Mucosa of descending colon (tissue), 3 donors: ENCODE data around the gene TMEM244. TPM values are rescaled to one million over a fixed set of nuclear protein-coding genes. Genes with fewer than 3 reads are reported as not detected.

Source experiments
- ATAC-seq: fragments of 200-7000 bp; cut with Tn5 transposase; one replicate; pipeline ENCODE4 v1.9.1; 2020; ENCODE audit warnings: mild to moderate bottlenecking, moderate library complexity
- DNase-seq, 3 donors: peaks; one replicate each; pipeline ENCODE4 v3.0.0-alpha.2; 2020
- H3K36me3 ChIP-seq: fragments of 200-600 bp; one replicate; pipeline ENCODE4 v1.8.0; 2021; ENCODE audit warnings: low read depth, mild to moderate bottlenecking
- H3K4me1 ChIP-seq: fragments of 200-600 bp; one replicate; pipeline ENCODE4 v1.8.0; 2021; ENCODE audit warnings: low read depth, mild to moderate bottlenecking
- H3K4me3 ChIP-seq: fragments of 200-600 bp; one replicate; pipeline ENCODE4 v1.8.0; 2021; ENCODE audit warnings: mild to moderate bottlenecking
- H3K9me3 ChIP-seq: fragments of 200-600 bp; one replicate; pipeline ENCODE4 v1.8.0; 2021; ENCODE audit warnings: mild to moderate bottlenecking
- intact Hi-C, 2 donors: fragments of 100-400 bp; cut with DNase I in 1 of 2; cut with micrococcal nuclease in 1 of 2; formaldehyde crosslinking; loops; one replicate each; pipeline versions ENCODE4 v1.11.0 to v1.11.1; 2022; cut with DNase I, micrococcal nuclease
- total RNA-seq, 3 donors: library from RNA; stranded (reverse); fragmentation: NEBNext Ultra II Directional in 2 of 3; extraction: Animal tissue kit (Norgen Biotek cat#: 25700) in 2 of 3; gene quantifications; one replicate each; pipeline versions ENCODE4 v1.2.1 to v1.2.4, GENCODE V29; 2021 to 2023
- TF ChIP-seq, protein P1 (sequence below): fragments of 200-600 bp; IDR thresholded peaks from one replicate; pipeline ENCODE4 v1.8.0; 2022; ENCODE audit warnings: antibody characterized with exemption, mild to moderate bottlenecking
- donor health status: DM: no; HTN: no; CAD: no; lungs with moderate emphysema.
- donor health status: DM: no; HTN: no; CAD: no.
- donor health status: DM: no; HTN: yes; CAD: no.

TMEM244 gene
- total RNA-seq, 3 donors from 2014 or later = not detected

DNA sequence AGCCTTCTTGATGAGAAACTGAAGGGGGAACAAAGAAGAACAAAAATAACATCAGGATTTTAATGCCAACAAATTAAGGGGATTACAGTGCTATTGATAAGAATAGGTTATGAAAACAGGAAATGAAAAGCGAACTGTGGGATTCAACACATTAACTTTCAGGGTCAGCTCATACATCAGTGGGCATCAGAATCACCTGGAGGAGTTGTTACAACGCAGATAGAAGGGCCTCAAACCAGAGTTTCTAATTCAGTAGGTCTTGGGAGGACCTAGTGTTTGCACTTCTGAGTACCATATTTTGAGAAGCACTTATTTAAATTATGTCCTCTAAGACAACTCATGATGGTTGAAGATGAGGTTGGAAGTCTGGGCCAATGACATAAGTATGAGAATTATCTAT lies 5.6 kb upstream of the TMEM244 start:
- no peak overlapping the region for H3K4me3 ChIP-seq
- DNase-seq (no peak), ATAC-seq (no peak)
- no peaks in the 10 kb centered on the region for H3K36me3 ChIP-seq
- no peaks in the 10 kb centered on the region for H3K4me1 ChIP-seq
- TF ChIP-seq, protein P1, sequence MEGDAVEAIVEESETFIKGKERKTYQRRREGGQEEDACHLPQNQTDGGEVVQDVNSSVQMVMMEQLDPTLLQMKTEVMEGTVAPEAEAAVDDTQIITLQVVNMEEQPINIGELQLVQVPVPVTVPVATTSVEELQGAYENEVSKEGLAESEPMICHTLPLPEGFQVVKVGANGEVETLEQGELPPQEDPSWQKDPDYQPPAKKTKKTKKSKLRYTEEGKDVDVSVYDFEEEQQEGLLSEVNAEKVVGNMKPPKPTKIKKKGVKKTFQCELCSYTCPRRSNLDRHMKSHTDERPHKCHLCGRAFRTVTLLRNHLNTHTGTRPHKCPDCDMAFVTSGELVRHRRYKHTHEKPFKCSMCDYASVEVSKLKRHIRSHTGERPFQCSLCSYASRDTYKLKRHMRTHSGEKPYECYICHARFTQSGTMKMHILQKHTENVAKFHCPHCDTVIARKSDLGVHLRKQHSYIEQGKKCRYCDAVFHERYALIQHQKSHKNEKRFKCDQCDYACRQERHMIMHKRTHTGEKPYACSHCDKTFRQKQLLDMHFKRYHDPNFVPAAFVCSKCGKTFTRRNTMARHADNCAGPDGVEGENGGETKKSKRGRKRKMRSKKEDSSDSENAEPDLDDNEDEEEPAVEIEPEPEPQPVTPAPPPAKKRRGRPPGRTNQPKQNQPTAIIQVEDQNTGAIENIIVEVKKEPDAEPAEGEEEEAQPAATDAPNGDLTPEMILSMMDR = no peak
- intact Hi-C loops = no loop called here
- H3K9me3 ChIP-seq = no peaks in the 10 kb centered on the region

DNA sequence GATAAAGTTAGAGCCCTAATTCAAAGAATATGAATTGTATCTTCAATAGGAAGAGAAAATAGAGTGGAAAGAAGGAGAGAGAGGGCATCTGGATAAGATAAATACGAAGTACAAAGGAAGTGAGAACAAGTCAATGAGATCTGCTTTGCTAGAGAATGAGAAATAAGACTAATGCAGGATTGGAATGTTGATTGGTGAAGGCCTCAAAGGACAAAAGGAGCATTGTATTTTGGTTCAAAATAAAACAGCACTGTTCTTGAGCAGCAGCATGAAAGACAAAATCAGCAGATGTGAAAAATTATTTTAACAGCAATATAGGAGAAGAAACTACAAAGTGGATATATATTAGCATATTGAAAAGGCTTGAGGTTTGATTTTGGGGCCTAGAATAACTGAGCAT lies 5.1 kb upstream of the TMEM244 start:
- no peak overlapping the region for H3K4me3 ChIP-seq
- no peaks in the 10 kb centered on the region for H3K9me3 ChIP-seq
- no peaks in the 10 kb centered on the region for H3K4me1 ChIP-seq
- no peaks in the 10 kb centered on the region for H3K36me3 ChIP-seq
- intact Hi-C loops = no loop called here
- DNase-seq = no peak
- no peak for ATAC-seq
- TF ChIP-seq, protein P1 = no peak

DNA sequence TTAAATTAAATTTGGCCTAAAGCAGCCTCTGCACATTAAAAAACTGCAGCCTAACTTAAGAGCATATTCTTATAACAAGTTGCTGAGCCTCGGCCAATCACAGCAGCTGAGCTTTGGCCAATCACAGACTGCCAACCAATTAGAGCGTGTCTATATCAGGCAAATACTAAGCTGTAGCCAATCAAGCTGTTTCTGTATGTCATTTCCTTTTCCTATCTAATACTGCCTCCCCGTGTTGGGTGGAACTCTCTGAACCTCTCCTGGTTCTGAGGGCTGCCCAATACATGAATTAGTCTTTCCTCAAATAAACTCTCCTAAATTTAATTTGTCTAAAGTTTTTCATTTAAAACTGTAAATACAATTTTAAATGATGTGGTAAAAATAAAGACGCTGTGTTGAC lies 3.9 kb upstream of the TMEM244 start:
- Histone ChIP-seq H3K4me3 (no peak overlapping the region), H3K4me1 (no peaks in the 10 kb centered on the region), H3K36me3 (no peaks in the 10 kb centered on the region), H3K9me3 (no peaks in the 10 kb centered on the region)
- intact Hi-C loops = no loop called here
- no peak for DNase-seq
- no peak for ATAC-seq
- TF ChIP-seq, protein P1 = no peak

DNA sequence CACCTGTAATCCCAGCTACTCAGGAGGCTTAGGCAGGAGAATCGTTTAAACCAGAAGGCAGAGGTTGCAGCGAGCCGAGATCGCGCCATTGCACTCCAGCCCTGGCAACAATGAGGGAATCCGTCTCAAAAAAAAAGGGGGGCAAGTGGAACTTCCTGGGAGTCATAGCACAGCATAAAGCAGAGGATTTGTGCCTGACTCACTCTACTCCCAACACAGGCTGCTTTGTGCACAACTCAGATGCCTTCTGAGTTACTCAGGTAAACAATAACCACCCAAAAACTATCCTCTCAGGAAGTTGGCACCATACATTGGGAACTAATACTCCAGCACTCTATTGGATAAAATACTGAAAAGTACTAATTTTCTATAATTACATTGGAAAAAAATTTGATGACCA lies 2.5 kb upstream of the TMEM244 start:
- Histone ChIP-seq H3K4me3 (no peak overlapping the region), H3K4me1 (no peaks in the 10 kb centered on the region), H3K9me3 (no peaks in the 10 kb centered on the region), H3K36me3 (no peaks in the 10 kb centered on the region)
- DNase-seq = no peak
- TF ChIP-seq, protein P1 = no peak
- intact Hi-C loops = no loop called here
- ATAC-seq = no peak

DNA sequence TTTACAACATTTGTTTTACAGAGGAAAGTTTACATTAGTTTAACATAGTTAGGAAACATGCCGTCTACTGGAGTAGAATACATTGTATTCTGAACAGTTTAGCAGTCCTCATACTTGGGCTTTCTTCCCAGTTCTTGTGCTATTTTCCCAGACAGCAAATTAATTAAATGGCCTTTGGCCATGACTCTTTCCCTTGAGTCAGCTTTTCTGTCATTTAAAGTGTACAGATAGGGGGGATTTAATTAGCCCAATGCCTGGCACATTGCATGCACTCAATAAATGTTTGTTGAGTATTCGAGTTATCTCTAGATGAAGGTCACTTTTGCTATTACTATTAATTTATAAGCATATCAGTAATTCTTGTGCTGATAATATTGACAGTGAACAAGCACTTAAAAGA lies 1.6 kb downstream of the TMEM244 start:
- ATAC-seq = no peak
- intact Hi-C loops = no loop called here
- TF ChIP-seq, protein P1 = no peak
- no peak overlapping the region for H3K4me3 ChIP-seq
- no peaks in the 10 kb centered on the region for H3K9me3 ChIP-seq
- no peaks in the 10 kb centered on the region for H3K4me1 ChIP-seq
- H3K36me3 ChIP-seq = no peaks in the 10 kb centered on the region
- DNase-seq = no peak

DNA sequence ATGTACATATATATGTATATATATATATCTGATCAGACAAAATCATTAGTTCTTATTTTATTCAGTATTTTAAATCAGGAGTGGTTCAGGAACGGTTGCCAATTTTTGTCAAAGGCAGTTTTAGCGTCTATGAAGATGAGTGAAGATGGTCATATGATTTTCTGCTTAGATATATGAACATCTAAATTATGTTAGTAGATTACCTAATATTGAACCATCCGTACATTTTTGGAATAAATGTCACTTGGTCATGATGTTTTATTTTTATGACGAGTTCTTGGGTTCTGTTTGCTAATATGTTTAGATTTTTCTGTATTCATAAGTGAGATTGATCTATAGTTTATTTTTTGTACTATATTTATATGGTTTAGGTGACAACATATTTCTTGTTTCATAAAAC lies 3.3 kb downstream of the TMEM244 start:
- H3K4me1 ChIP-seq = no peaks in the 10 kb centered on the region
- intact Hi-C loops = no loop called here
- no peak overlapping the region for H3K4me3 ChIP-seq
- TF ChIP-seq, protein P1 = no peak
- no peaks in the 10 kb centered on the region for H3K36me3 ChIP-seq
- ATAC-seq (no peak), DNase-seq (no peak)
- no peaks in the 10 kb centered on the region for H3K9me3 ChIP-seq
